CD4-positive, alpha-beta T cell treated with Interleukin-15 for 1 hour (primary cell): ENCODE results near the gene CFD.
"Not testable (repeated sequence)": the region's sequence is repeated elsewhere in the genome, so short reads cannot be mapped to it uniquely, and the experiment has no call there.

ENCODE experiments used
- DNase-seq: peaks from one replicate; pipeline ENCODE4 v3.0.0-alpha.2; 2020

Gene CFD

DNA sequence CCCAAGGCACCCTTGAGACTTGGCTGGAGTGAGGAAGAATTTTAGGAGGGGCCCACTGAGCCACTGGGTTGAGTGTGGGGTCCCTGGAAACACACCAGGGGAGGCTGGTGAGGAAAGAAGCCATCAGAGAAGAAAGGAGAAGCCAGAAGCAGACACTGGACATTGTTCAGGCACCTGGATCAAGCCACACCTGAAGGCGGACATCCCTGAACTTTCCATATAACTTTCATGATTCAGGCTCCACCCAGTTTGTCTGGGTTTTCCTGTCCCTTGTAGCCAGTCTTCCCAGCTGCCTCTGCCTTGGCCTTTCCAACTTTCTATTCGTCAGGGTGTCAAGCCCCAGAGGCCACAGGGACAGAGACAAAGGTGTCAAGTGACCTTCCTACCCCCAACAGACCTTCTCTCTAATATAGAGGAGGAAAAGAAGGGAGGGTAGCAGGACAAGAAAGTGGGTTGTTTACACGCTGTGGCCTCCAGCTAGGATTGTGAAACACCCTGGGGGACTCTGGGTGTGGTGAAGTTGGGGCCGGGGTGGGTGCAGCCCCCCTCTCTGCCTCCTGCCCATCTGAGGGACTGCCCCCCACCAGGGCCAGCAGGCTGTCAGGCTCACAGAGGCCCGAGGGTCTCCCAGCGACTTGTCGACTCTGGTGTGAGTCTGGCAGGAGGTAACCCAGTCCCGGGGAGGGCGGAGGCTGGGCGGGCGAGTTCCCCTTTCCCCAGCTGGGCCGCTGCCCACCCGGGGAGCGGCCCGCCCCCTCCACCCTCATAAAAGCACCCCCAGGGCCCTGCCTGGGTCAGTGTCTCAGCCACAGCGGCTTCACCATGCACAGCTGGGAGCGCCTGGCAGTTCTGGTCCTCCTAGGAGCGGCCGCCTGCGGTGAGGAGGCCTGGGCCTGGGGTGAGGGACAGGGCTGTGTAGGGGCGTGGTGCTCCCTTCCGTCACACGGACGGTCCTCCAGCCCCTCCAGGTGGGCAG, at the start of gene CFD:
TSS of gene CFD (plus strand) at position 797 of the 976 bp plus-strand sequence. CDS start at position 823, 26 bp downstream.
- DNase-seq = peak; percentile 59

DNA sequence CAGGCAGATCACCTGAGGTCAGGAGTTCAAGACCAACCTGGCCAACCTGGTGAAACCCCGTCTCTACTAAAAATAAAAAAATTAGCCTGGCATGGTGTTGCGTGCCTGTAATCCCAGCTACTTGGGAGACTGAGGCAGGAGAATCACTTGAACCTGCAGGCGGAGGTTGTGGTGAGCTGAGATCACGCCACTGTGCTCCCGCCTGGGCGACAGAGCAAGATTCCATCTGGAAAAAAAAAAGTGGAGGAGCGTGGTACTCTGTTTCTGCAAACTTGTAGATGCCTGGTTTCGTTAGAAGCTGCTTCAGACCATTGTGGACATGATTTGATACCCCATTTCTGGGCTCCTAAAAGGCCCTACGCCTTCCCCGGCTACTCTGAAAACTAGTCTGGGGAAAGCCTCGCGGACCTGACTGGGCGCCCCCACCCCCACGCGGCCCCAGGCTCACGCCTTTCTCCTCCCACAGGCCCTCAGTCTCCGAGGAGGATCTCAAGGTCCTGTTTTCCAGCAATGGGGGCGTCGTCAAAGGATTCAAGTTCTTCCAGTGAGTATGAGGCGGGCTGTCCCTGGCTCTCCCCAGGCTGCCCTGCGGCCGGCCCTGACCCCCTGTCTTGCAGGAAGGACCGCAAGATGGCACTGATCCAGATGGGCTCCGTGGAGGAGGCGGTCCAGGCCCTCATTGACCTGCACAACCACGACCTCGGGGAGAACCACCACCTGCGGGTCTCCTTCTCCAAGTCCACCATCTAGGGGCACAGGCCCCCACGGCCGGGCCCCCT, 49.2 kb upstream of the CFD start:
- DNase-seq = no peak

GRCh38 chr19:810883-811489, 48.5 kb upstream of the CFD start:
- no peak for DNase-seq

- DNase-seq = no peak
These were observed 47.9 kb upstream of the CFD start for GRCh38 chr19:811506-812048.

DNA sequence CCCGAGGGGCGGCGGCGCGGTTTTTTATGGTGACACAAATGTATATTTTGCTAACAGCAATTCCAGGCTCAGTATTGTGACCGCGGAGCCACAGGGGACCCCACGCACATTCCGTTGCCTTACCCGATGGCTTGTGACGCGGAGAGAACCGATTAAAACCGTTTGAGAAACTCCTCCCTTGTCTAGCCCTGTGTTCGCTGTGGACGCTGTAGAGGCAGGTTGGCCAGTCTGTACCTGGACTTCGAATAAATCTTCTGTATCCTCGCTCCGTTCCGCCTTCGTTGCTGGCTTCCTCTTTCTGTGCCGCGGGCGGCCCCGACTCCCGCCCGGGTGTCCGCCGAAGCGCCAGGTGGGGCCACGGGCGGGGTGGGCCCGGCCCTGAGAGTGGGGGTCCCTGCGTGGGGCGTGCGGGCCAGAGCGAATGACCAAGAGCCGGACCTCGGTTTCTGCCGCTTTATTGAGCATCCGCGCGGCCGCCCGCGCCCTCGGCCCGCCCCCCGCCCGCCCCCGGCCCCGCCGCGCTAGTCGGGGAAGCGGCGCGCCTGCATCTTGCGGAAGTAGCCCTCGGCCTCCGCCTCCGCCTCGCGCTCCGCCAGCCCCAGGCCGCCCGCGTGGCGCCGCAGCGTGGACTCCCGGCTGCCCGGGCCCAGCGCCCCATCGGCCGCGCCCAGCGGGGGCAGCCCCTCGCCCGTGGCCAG, 47.3 kb upstream of the CFD start:
- no peak for DNase-seq

- DNase-seq = no peak
These were observed 46.7 kb upstream of the CFD start for GRCh38 chr19:812747-813218.

DNA sequence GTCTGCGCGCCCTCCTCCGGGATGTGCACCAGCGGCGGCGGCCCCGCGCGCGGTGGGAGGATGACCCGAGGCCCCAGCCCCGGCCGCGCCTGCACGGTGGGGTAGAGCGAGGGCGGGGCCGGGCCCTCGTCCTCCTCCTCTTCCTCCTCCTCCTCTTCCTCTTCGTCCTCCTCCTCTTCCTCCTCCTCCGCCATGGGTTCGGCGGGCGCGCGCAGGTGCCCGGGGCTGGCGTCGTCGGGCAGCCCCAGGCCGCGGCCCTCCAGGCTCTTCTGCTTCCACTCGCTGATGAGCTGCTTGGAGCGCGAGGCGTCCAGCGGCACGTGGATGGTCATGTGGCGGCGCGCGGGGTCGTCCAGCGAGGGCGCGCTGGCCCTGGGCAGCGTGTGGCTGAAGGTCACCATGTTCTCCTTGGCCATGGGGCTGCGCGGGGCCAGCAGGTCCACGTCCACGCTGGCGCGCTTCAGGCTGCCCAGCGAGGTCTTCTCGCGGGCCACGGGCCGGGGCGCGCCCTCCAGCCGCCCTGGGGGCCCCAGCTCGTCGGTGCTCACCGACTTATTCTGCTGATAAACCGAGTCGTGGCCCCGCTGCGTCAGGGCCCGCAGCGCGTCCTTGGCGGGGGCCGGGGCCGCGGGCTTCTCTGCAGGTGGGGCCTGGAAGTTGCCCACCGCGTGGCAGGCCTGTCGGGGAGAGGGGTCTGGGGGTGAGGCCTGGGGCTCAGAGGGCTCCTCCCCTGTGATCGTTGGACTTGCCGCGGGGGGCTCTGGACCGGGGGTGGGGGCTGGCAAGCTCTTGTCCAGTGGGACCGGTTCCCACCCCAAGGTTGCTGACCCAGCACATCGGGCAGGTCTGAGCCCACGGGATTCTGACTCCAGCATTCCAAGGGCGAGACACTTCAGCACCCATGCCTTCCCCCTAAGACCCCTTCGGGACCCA, 46.0 kb upstream of the CFD start:
- no peak for DNase-seq

DNA sequence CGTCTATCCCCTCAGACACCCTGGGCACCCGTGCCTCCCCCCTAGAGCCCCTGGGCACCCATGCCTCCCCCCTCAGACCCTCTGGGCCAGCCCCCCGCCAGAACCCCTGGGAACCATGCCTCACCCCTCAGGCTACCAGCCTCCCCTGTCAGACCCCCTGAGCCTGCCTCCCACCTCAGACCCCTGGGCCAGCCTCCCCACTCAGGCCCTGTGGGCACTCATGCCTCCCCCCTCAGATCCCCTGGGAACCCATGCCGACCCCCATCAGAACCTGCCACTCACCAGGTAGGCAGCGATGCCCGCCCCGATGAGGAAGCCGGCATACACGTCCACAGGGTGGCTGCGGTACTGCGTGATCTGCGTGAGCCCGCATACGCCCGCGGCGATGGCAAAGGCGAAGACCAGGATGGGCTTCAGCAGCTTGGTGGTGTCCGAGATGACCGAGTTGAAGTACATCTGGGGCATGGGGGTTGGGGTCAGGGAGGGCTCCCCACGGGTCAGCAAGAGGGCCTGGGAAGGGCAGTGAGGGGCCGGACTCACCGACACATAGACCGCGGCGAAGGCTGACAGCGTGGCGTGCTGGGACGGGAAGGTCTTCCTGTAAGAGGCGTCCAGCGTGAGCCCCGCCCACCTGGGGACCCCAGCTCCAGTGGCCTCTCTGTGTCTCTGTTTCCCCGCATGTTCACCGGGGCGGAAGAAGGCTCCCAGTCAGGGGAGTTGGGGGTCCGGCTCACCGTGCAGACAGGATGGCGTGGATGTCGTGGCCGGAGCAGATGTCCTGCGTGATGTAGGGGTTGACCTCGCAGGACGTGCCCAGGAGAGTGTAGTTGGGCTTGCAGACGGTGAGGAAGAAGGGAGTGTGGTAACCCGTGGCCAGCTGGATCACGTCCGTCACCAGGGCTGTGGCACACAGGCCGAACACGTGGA, 45.0 kb upstream of the CFD start:
- DNase-seq = no peak

- no peak for DNase-seq
These were observed 44.2 kb upstream of the CFD start for GRCh38 chr19:815079-815774.

DNA sequence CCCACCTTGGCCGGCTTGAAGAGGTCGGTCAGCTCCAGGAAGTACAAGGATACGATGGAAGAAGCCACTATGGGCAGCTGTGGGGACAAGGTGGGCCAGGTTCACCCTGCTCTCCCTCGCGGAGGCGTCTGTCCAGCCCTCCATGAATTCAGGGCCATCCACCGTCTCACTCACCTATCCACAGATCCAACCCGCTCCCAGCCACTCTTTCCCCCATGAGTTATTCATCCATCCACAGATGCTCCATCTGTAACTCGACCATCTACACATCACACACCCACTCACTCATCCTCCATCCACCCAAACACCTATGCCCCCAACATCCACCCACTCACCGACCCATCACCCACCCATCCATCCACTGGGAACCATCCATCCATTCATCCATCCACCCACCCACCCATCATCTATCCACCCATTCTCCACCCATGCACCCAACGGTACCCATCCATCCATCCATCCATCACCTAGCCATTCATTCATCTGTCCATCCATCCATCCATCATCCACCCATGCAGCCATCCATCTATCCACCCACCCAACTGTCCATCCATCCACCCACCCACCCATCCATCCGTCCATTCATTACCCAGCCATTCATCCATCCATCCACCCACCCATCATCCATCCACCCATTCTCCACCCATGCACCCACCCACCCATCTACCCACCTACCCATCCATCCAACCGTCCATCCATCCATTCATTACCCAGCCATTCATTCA, 43.5 kb upstream of the CFD start:
- DNase-seq = no peak

- no peak for DNase-seq
These were observed 43.0 kb upstream of the CFD start for GRCh38 chr19:816500-816857.

DNA sequence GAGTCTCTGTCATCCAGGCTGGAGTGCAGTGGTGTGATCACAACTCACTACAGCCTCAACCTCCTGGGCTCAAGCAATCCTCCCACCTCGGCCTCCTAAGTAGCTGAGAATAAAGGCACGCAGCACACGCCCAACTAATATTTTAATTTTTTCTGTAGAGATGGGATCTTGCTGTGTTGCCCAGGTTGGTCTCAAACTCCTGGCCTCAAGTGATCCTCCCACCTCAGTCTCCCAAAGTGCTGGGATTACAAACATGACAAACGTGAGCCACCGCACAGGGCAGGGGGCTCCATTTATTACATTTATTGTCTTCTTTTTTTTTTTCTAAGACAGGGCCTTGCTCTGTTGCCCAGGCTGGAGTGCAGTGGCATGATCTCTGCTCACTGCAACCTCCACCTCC, 39.3 kb upstream of the CFD start:
- DNase-seq = not testable (repeated sequence)

GRCh38 chr19:821231-821824, 38.1 kb upstream of the CFD start:
- DNase-seq = no peak

- DNase-seq = no peak
These were observed 37.5 kb upstream of the CFD start, which contains the start of gene PLPPR3 for GRCh38 chr19:821825-822503. TSS of gene PLPPR3 (minus strand) at chr19:821955. CDS start at chr19:821559, 396 bp downstream.

DNA sequence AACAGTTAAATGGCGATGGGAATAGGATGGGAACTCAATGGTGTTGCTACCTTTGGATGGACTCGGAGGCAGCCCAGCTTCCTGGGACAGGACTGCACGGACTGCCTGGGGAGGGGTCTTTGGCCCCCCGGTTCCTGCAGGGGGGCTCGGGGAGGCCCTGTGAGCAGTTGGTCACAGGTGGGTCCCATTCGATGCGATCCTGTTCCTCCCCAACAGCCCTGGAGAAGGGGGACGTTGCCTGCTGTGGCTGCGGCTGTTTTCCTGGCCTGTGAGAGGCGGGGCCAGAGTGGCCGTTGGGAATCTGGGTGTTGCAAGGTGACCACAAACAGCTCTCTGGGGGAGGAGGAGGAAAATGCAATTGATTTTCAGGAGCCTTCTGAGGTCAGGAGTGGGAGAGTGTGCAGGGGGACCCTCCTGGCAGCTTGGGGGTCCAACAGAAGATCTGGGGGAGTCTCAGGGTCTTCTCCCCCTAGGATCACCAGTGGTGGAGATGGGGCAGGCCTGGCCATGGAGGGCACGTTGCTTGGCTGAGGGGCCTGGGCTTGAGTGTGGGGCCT, 35.8 kb upstream of the CFD start:
- DNase-seq = no peak

GRCh38 chr19:824885-825284, 34.6 kb upstream of the CFD start:
- DNase-seq = no peak
